ENCODE results near the gene PIM1.
A peak's percentile ranks its signal among the peaks of the same experiment; 100 is the strongest.

Gene PIM1

DNA sequence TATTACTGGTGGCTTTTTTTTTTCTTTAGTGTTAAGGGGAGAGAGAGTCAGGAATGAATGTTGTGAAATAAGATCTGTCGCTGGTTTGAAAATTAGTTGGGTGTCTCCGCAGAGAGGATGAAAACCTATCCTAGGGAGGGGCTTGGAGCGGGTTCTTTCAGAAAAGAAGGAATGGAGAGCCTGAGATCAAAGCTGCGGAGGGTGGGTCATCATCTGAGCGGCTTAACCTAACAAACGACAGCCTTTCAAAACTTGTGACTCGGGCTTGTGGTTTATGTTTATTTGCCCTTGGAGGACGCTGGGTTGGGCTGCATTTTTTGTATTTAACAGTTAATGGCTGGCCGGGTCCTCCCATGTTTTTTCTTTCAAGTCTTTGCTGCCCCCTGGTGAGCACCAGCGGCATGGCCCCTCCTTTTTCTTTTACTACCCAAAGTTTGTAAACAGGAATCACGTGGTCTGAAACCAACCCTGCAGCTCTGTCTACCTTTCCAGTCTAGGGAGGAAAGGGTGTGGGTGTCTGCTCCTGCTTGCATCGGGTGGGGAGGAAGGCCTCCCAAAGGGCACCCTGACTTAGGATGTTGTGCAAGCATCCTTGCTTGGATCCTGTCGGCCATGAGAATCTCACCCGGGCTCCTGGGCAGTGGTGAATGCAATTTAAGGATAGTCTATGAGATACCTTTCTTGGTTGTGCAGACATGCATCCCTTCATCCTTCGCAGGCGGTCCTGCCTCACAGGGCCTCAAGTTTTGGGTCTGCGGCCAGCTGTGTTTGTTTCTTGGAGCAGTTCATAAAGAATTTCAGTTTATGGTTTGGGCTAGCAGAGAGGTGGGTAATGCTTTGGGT lies 2.2 kb downstream of the PIM1 start:
- DNase-seq (ENCODE audit: low read depth), result peak; percentile 96
- peak overlapping the region; percentile 63 for H3K4me3 ChIP-seq (ENCODE audit: low read depth, low read length)
- TF ChIP-seq POLR2A (IDR thresholded peaks at IDR 0.05; ENCODE audit: extremely low read depth, insufficient read length) (no peak), MYC (IDR thresholded peaks at IDR 0.05; ENCODE audit: low read depth, low read length) (peak; percentile 75)
- TF ChIP-seq, protein P1, sequence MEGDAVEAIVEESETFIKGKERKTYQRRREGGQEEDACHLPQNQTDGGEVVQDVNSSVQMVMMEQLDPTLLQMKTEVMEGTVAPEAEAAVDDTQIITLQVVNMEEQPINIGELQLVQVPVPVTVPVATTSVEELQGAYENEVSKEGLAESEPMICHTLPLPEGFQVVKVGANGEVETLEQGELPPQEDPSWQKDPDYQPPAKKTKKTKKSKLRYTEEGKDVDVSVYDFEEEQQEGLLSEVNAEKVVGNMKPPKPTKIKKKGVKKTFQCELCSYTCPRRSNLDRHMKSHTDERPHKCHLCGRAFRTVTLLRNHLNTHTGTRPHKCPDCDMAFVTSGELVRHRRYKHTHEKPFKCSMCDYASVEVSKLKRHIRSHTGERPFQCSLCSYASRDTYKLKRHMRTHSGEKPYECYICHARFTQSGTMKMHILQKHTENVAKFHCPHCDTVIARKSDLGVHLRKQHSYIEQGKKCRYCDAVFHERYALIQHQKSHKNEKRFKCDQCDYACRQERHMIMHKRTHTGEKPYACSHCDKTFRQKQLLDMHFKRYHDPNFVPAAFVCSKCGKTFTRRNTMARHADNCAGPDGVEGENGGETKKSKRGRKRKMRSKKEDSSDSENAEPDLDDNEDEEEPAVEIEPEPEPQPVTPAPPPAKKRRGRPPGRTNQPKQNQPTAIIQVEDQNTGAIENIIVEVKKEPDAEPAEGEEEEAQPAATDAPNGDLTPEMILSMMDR (IDR thresholded peaks at IDR 0.05; ENCODE audit: low read depth, low read length), result peak; percentile 84
- TF ChIP-seq, protein P2, sequence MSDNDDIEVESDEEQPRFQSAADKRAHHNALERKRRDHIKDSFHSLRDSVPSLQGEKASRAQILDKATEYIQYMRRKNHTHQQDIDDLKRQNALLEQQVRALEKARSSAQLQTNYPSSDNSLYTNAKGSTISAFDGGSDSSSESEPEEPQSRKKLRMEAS (IDR thresholded peaks at IDR 0.05; ENCODE audit: low read depth, low read length), result peak; percentile 97

DNA sequence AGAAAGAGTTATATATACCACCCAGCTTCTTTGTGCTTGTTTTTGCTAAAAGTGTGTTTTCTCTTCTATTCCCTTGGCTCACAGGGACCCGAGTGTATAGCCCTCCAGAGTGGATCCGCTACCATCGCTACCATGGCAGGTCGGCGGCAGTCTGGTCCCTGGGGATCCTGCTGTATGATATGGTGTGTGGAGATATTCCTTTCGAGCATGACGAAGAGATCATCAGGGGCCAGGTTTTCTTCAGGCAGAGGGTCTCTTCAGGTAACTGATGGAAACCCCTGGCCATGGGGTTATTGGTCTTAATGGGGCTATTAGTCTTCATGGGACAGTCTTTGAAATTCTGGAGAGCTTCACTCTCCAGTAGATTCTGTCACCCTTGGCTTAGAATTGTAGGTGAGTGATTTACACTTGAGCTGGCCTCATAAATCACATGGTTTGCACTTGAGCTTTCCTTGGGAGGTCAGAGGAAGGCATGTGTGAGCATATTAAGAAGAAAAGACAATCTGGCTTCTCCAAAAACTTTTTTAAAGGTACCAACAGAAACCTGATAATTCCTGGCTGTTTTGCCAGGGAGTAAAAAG lies 3.0 kb downstream of the PIM1 start:
- no peak overlapping the region for H3K4me3 ChIP-seq (ENCODE audit: low read depth, low read length)
- no peak for DNase-seq (ENCODE audit: low read depth)
- no peak for TF ChIP-seq MYC (IDR thresholded peaks at IDR 0.05; ENCODE audit: low read depth, low read length)
- TF ChIP-seq, protein P1 (IDR thresholded peaks at IDR 0.05; ENCODE audit: low read depth, low read length), result no peak
- no peak for TF ChIP-seq POLR2A (IDR thresholded peaks at IDR 0.05; ENCODE audit: extremely low read depth, insufficient read length)
- TF ChIP-seq, protein P2 (IDR thresholded peaks at IDR 0.05; ENCODE audit: low read depth, low read length), result no peak

DNA sequence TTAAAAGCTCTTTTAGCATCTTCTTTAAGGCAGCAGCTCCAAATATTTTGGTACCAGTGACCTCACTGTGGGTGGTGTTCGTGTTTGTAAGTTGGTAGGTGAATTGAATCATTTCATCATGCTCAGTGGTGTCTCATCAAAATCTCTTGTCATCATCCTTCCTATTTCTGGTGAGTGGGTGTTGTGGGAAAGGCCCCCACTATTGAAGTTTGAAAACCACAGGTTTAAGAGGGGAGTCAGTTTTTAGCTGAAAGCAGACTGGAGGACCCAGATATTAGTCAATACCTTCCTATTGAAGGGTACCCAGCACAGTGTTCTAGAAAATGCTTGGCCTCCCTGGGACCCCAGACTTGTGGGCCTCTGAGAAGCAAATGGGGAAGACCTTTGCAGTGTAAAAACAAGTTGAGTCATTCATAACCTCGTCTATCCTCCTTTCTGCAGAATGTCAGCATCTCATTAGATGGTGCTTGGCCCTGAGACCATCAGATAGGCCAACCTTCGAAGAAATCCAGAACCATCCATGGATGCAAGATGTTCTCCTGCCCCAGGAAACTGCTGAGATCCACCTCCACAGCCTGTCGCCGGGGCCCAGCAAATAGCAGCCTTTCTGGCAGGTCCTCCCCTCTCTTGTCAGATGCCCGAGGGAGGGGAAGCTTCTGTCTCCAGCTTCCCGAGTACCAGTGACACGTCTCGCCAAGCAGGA lies 3.7 kb downstream of the PIM1 start:
- no peak for DNase-seq (ENCODE audit: low read depth)
- no peak for TF ChIP-seq POLR2A (IDR thresholded peaks at IDR 0.05; ENCODE audit: extremely low read depth, insufficient read length)
- TF ChIP-seq, protein P2 (IDR thresholded peaks at IDR 0.05; ENCODE audit: low read depth, low read length), result no peak
- H3K4me3 ChIP-seq (ENCODE audit: low read depth, low read length), result no peak overlapping the region

DNA sequence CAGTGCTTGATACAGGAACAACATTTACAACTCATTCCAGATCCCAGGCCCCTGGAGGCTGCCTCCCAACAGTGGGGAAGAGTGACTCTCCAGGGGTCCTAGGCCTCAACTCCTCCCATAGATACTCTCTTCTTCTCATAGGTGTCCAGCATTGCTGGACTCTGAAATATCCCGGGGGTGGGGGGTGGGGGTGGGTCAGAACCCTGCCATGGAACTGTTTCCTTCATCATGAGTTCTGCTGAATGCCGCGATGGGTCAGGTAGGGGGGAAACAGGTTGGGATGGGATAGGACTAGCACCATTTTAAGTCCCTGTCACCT lies 4.2 kb downstream of the PIM1 start:
- H3K4me3 ChIP-seq (ENCODE audit: low read depth, low read length), result no peak overlapping the region
- DNase-seq (ENCODE audit: low read depth), result no peak
- TF ChIP-seq, protein P1 (IDR thresholded peaks at IDR 0.05; ENCODE audit: low read depth, low read length), result no peak
- TF ChIP-seq, protein P2 (IDR thresholded peaks at IDR 0.05; ENCODE audit: low read depth, low read length), result no peak
- TF ChIP-seq POLR2A (IDR thresholded peaks at IDR 0.05; ENCODE audit: extremely low read depth, insufficient read length) (no peak), MYC (IDR thresholded peaks at IDR 0.05; ENCODE audit: low read depth, low read length) (no peak)

DNA sequence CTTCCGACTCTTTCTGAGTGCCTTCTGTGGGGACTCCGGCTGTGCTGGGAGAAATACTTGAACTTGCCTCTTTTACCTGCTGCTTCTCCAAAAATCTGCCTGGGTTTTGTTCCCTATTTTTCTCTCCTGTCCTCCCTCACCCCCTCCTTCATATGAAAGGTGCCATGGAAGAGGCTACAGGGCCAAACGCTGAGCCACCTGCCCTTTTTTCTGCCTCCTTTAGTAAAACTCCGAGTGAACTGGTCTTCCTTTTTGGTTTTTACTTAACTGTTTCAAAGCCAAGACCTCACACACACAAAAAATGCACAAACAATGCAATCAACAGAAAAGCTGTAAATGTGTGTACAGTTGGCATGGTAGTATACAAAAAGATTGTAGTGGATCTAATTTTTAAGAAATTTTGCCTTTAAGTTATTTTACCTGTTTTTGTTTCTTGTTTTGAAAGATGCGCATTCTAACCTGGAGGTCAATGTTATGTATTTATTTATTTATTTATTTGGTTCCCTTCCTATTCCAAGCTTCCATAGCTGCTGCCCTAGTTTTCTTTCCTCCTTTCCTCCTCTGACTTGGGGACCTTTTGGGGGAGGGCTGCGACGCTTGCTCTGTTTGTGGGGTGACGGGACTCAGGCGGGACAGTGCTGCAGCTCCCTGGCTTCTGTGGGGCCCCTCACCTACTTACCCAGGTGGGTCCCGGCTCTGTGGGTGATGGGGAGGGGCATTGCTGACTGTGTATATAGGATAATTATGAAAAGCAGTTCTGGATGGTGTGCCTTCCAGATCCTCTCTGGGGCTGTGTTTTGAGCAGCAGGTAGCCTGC lies 4.8 kb downstream of the PIM1 start:
- DNase-seq (ENCODE audit: low read depth), result no peak
- TF ChIP-seq POLR2A (IDR thresholded peaks at IDR 0.05; ENCODE audit: extremely low read depth, insufficient read length), result no peak
- no peak for TF ChIP-seq MYC (IDR thresholded peaks at IDR 0.05; ENCODE audit: low read depth, low read length)
- TF ChIP-seq, protein P2 (IDR thresholded peaks at IDR 0.05; ENCODE audit: low read depth, low read length), result no peak
- TF ChIP-seq, protein P1 (IDR thresholded peaks at IDR 0.05; ENCODE audit: low read depth, low read length), result no peak
- H3K4me3 ChIP-seq (ENCODE audit: low read depth, low read length), result no peak overlapping the region
